HepG2 (cell line): ENCODE results near the gene PAPOLA. TPM values are rescaled to one million over a fixed set of nuclear protein-coding genes. Genes with fewer than 3 reads are reported as not detected.

ENCODE experiments used
- SKIL ChIP-seq: sonication (generic); formaldehyde crosslinking; IDR thresholded peaks from 2 replicates; pipeline ENCODE4 v1.8.0; 2022; ENCODE audit warnings: missing genetic modification reagents, mild to moderate bottlenecking, moderate library complexity, borderline replicate concordance
- SP140L ChIP-seq: sonication (generic); formaldehyde crosslinking; IDR thresholded peaks from 2 replicates; pipeline ENCODE4 v1.4.0; 2020; ENCODE audit warnings: missing genetic modification reagents, borderline replicate concordance
- UBTF ChIP-seq: sonication (generic); formaldehyde crosslinking; IDR thresholded peaks from 2 replicates; pipeline ENCODE4 v1.4.0; 2020; ENCODE audit warnings: mild to moderate bottlenecking, missing genetic modification reagents
- ZNF263 ChIP-seq: sonication (generic); formaldehyde crosslinking; IDR thresholded peaks from 2 replicates; pipeline ENCODE4 v1.4.0; 2020; ENCODE audit warnings: missing genetic modification reagents
- ZNF607 ChIP-seq: sonication (generic); formaldehyde crosslinking; IDR thresholded peaks from 2 replicates; pipeline ENCODE4 v1.5.1; 2020; ENCODE audit warnings: missing genetic modification reagents, mild to moderate bottlenecking, borderline replicate concordance
- polyA plus RNA-seq, 8 experiments: library from polyadenylated mRNA; depleted of rRNA in 3 of 8; stranded (reverse) in 7 of 8; unstranded in 1 of 8; fragments of >200 nt; fragmentation: Illumina TruSeq in 4 of 8; extraction: Trizol in 4 of 8; gene quantifications; 2 replicates each; pipeline versions ENCODE4 v1.2.1 to v1.2.3, GENCODE V29; 2011 to 2016; ENCODE audit warnings: low read depth in 4 of 8, missing spikeins in 1 of 8, mixed read lengths in 1 of 8; ENCODE audit not compliant: insufficient read depth in 1 of 8
- total RNA-seq, 5 experiments: library from RNA; depleted of rRNA; stranded (reverse); fragments of >200 nt; fragmentation: Illumina TruSeq; extraction: Trizol; gene quantifications; 2 replicates each; pipeline ENCODE4 v1.2.3, GENCODE V29; 2016; ENCODE audit warnings: low read depth in 1 of 5
- TF ChIP-seq, protein P1 (sequence below): sonication (generic); formaldehyde crosslinking; IDR thresholded peaks from 2 replicates; pipeline ENCODE4 v1.4.0; 2020; ENCODE audit warnings: mild to moderate bottlenecking, missing genetic modification reagents, borderline replicate concordance

PAPOLA gene
- total and polyA plus RNA-seq, 2 of the 13 experiments (the other 11 are each of a cell fraction or from before 2014, with no cell fraction given) = 103 to 151 TPM

DNA sequence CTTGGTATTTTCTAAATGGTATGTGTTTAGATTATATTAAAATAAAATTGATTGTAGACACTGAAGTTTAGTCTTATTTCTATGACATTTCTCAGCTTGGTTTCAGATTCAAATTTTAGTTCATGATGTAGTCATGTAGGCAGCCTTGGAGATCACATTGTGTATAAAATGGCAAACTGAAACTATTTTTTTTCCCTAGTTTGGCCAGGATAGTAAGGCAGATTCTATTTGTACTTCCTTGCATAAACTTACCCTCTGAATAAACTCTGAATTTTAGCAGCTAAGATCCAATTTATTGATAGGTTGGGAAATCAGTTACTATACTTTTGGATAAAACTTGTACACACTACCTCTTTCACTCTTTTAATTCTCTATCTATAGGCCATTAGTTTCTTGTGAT is 30.4 kb downstream of the PAPOLA start (continued):
- TF ChIP-seq, protein P1, sequence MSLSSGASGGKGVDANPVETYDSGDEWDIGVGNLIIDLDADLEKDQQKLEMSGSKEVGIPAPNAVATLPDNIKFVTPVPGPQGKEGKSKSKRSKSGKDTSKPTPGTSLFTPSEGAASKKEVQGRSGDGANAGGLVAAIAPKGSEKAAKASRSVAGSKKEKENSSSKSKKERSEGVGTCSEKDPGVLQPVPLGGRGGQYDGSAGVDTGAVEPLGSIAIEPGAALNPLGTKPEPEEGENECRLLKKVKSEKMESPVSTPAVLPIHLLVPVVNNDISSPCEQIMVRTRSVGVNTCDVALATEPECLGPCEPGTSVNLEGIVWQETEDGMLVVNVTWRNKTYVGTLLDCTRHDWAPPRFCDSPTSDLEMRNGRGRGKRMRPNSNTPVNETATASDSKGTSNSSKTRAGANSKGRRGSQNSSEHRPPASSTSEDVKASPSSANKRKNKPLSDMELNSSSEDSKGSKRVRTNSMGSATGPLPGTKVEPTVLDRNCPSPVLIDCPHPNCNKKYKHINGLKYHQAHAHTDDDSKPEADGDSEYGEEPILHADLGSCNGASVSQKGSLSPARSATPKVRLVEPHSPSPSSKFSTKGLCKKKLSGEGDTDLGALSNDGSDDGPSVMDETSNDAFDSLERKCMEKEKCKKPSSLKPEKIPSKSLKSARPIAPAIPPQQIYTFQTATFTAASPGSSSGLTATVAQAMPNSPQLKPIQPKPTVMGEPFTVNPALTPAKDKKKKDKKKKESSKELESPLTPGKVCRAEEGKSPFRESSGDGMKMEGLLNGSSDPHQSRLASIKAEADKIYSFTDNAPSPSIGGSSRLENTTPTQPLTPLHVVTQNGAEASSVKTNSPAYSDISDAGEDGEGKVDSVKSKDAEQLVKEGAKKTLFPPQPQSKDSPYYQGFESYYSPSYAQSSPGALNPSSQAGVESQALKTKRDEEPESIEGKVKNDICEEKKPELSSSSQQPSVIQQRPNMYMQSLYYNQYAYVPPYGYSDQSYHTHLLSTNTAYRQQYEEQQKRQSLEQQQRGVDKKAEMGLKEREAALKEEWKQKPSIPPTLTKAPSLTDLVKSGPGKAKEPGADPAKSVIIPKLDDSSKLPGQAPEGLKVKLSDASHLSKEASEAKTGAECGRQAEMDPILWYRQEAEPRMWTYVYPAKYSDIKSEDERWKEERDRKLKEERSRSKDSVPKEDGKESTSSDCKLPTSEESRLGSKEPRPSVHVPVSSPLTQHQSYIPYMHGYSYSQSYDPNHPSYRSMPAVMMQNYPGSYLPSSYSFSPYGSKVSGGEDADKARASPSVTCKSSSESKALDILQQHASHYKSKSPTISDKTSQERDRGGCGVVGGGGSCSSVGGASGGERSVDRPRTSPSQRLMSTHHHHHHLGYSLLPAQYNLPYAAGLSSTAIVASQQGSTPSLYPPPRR (CRISPR knock-in tag) = no peak
- TF ChIP-seq SP140L = no peak
- no peak for TF ChIP-seq UBTF (CRISPR knock-in tag)
- no peak for TF ChIP-seq ZNF263
- no peak for TF ChIP-seq ZNF607
- no peak for TF ChIP-seq SKIL
- TF ChIP-seq, all 625 proteins: peak for 0
